Lower lobe of right lung (tissue), 2 donors: ENCODE measurements around the gene MXRA8. TPM values are rescaled to one million over a fixed set of nuclear protein-coding genes. Genes with fewer than 3 reads are reported as not detected.
"Not testable (repeated sequence)": the region's sequence is repeated elsewhere in the genome, so short reads cannot be mapped to it uniquely, and the experiment has no call there.

ENCODE experiments used
- ATAC-seq, 2 donors: fragments of 200-7000 bp; cut with Tn5 transposase; one replicate each; pipeline ENCODE4 v1.9.1; 2020 to 2022; ENCODE audit warnings: mild to moderate bottlenecking in 2 of 2, moderate library complexity in 2 of 2
- DNase-seq: peaks from one replicate; pipeline ENCODE4 v3.0.0-alpha.2; 2020
- H3K27ac ChIP-seq: fragments of 200-600 bp; one replicate; pipeline ENCODE4 v1.8.0; 2022
- H3K27me3 ChIP-seq: fragments of 200-600 bp; one replicate; pipeline ENCODE4 v1.8.0; 2022; ENCODE audit warnings: low read depth
- H3K36me3 ChIP-seq: fragments of 200-600 bp; one replicate; pipeline ENCODE4 v1.8.0; 2022; ENCODE audit warnings: mild to moderate bottlenecking
- H3K4me1 ChIP-seq: fragments of 200-600 bp; one replicate; pipeline ENCODE4 v1.8.0; 2022
- H3K4me3 ChIP-seq: fragments of 200-600 bp; one replicate; pipeline ENCODE4 v1.8.0; 2022; ENCODE audit warnings: mild to moderate bottlenecking
- H3K9me3 ChIP-seq: fragments of 200-600 bp; one replicate; pipeline ENCODE4 v1.8.0; 2022
- intact Hi-C: fragments of 100-400 bp; cut with DNase I; formaldehyde crosslinking; loops from one replicate; pipeline ENCODE4 v1.11.0; 2022
- total RNA-seq: library from RNA; stranded (reverse); fragmentation: NEBNext Ultra II Directional; extraction: Animal tissue kit (Norgen Biotek cat#: 25700); gene quantifications from one replicate; pipeline ENCODE4 v1.2.1, GENCODE V29; 2021
- TF ChIP-seq, protein P1 (sequence below): fragments of 200-600 bp; IDR thresholded peaks from one replicate; pipeline ENCODE4 v1.8.0; 2022; ENCODE audit warnings: antibody characterized with exemption, mild to moderate bottlenecking
- donor health status: DM: no; HTN: yes; CAD: no; lungs with severe emphysema.

Gene MXRA8
- total RNA-seq, 1 donor from 2014 or later, result 39.3 TPM

DNA sequence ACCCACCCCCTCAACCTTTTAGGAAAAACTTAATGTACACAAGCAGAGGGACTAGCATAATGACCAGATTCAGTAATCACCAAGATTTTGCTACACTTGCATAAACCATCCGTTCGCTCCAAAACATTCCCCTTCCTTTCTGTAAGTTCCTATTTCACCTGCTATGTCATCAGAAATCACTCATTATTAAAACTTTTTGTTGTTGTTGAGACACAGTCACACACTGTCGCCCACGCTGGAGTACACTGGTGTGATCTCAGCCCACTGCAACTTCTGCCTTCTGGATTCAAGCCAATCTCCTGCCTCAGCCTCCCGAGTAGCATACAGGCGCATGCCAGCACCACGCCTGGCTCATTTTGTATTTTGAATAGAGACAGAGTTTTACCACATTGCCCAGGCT is 45.3 kb upstream of the MXRA8 start:
- TF ChIP-seq, protein P1, sequence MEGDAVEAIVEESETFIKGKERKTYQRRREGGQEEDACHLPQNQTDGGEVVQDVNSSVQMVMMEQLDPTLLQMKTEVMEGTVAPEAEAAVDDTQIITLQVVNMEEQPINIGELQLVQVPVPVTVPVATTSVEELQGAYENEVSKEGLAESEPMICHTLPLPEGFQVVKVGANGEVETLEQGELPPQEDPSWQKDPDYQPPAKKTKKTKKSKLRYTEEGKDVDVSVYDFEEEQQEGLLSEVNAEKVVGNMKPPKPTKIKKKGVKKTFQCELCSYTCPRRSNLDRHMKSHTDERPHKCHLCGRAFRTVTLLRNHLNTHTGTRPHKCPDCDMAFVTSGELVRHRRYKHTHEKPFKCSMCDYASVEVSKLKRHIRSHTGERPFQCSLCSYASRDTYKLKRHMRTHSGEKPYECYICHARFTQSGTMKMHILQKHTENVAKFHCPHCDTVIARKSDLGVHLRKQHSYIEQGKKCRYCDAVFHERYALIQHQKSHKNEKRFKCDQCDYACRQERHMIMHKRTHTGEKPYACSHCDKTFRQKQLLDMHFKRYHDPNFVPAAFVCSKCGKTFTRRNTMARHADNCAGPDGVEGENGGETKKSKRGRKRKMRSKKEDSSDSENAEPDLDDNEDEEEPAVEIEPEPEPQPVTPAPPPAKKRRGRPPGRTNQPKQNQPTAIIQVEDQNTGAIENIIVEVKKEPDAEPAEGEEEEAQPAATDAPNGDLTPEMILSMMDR, result no peak
- H3K27me3 ChIP-seq, result no peaks in the 10 kb centered on the region
- DNase-seq (no peak), ATAC-seq (no peak)
- H3K36me3 ChIP-seq, result peaks cover 58% of the 10 kb centered on the region
- no peak overlapping the region for H3K27ac ChIP-seq
- H3K4me1 ChIP-seq, result peaks cover 45% of the 10 kb centered on the region
- H3K9me3 ChIP-seq, result no peaks in the 10 kb centered on the region
- intact Hi-C loops, result no loop called here
- H3K4me3 ChIP-seq, result no peak overlapping the region

- DNase-seq, H3K9me3 ChIP-seq, H3K4me3 ChIP-seq, H3K27me3 ChIP-seq, H3K27ac ChIP-seq, intact Hi-C loops, ATAC-seq: not testable (repeated sequence)
- Histone ChIP-seq H3K36me3 (peaks cover 62% of the 10 kb centered on the region), H3K4me1 (peaks cover 44% of the 10 kb centered on the region)
These were observed 44.6 kb upstream of the MXRA8 start for GRCh38 chr1:1402901-1403392.

- DNase-seq (no peak), ATAC-seq (no peak)
- H3K4me1 ChIP-seq, result peaks cover 46% of the 10 kb centered on the region
- H3K36me3 ChIP-seq, result peaks cover 68% of the 10 kb centered on the region
- no peaks in the 10 kb centered on the region for H3K27me3 ChIP-seq
- H3K27ac ChIP-seq, result no peak overlapping the region
- intact Hi-C loops, result no loop called here
- TF ChIP-seq, protein P1, result peak; percentile 39
- no peak overlapping the region for H3K4me3 ChIP-seq
- H3K9me3 ChIP-seq, result no peaks in the 10 kb centered on the region
These were observed 43.9 kb upstream of the MXRA8 start for GRCh38 chr1:1402072-1402900.

GRCh38 chr1:1401457-1402010 is 43.2 kb upstream of the MXRA8 start:
- Histone ChIP-seq H3K4me1 (peaks cover 45% of the 10 kb centered on the region), H3K4me3 (no peak overlapping the region), H3K9me3 (no peaks in the 10 kb centered on the region), H3K27ac (no peak overlapping the region), H3K27me3 (no peaks in the 10 kb centered on the region), H3K36me3 (peaks cover 76% of the 10 kb centered on the region)
- ATAC-seq (no peak), DNase-seq (no peak)
- intact Hi-C loops, result no loop called here
- TF ChIP-seq, protein P1, result no peak

GRCh38 chr1:1400576-1401456 is 42.5 kb upstream of the MXRA8 start:
- Histone ChIP-seq H3K36me3 (peaks cover 79% of the 10 kb centered on the region), H3K4me1 (peaks cover 38% of the 10 kb centered on the region), H3K4me3 (peak overlapping the region; percentile 93), H3K9me3 (no peaks in the 10 kb centered on the region), H3K27me3 (no peaks in the 10 kb centered on the region), H3K27ac (peak overlapping the region; percentile 90)
- ATAC-seq (no peak), DNase-seq (no peak)
- TF ChIP-seq, protein P1, result no peak
- intact Hi-C loops, result no loop called here
